Activated CD8-positive, alpha-beta memory T cell treated with anti-CD3 and anti-CD28 coated beads, Interleukin-2, amount 50 U/mL, for 4 hours (primary cell): ENCODE results near the gene ADAMTS9.

Experiments
- DNase-seq: peaks from one replicate; pipeline ENCODE4 v3.0.0-alpha.2; 2020

ADAMTS9 gene

GRCh38 chr3:64473466-64473865 is 214.3 kb downstream of the ADAMTS9 start:
- no peak for DNase-seq

- no peak for DNase-seq
Measured at GRCh38 chr3:64470436-64470835, 217.4 kb downstream of the ADAMTS9 start.

- DNase-seq, result no peak
Measured at GRCh38 chr3:64467255-64467944, 220.4 kb downstream of the ADAMTS9 start.
